NB4 (cell line): ENCODE measurements around the gene FUT8.

Experiments
- MAX ChIP-seq: IDR thresholded peaks from 2 replicates; pipeline ENCODE4 v1.6.1; 2011; ENCODE audit warnings: low read depth, low read length
- MYC ChIP-seq: IDR thresholded peaks from 2 replicates; pipeline ENCODE4 v1.6.1; 2011; ENCODE audit warnings: low read depth, low read length
- POLR2A ChIP-seq: IDR thresholded peaks from 2 replicates; pipeline ENCODE4 v1.6.1; 2011; ENCODE audit warnings: mild to moderate bottlenecking; ENCODE audit not compliant: insufficient read length; ENCODE audit errors: extremely low read depth
- TF ChIP-seq, protein P1 (sequence below): IDR thresholded peaks from one replicate; pipeline ENCODE4 v1.5.1; 2012; ENCODE audit warnings: low read depth, low read length

DNA sequence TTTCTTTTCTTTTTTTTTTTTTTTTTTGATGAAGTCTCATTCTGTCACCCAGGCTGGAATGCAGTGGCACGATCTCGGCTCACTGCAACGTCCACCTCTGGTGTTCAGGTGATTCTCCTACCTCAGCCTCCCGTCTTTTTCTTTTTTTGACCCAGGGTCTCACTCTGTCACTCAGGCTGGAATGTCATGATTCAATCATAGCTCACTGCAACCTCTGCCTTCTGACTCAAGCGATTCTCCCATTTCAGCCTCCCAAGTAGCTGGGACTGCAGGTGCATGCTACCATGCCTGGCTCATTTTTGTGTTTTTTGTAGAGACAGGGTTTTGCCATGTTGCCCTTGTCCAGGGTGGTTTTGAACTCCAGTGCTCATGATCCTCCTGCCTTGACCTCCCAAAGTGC lies 12.0 kb downstream of the FUT8 start:
- TF ChIP-seq, protein P1, sequence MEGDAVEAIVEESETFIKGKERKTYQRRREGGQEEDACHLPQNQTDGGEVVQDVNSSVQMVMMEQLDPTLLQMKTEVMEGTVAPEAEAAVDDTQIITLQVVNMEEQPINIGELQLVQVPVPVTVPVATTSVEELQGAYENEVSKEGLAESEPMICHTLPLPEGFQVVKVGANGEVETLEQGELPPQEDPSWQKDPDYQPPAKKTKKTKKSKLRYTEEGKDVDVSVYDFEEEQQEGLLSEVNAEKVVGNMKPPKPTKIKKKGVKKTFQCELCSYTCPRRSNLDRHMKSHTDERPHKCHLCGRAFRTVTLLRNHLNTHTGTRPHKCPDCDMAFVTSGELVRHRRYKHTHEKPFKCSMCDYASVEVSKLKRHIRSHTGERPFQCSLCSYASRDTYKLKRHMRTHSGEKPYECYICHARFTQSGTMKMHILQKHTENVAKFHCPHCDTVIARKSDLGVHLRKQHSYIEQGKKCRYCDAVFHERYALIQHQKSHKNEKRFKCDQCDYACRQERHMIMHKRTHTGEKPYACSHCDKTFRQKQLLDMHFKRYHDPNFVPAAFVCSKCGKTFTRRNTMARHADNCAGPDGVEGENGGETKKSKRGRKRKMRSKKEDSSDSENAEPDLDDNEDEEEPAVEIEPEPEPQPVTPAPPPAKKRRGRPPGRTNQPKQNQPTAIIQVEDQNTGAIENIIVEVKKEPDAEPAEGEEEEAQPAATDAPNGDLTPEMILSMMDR = no peak
- TF ChIP-seq POLR2A (no peak), MAX (no peak), MYC (no peak)
